GM12874 (cell line): ENCODE results near the gene ARL4A.

Source experiments
- CTCF ChIP-seq: IDR thresholded peaks from 2 replicates; pipeline ENCODE4 v1.5.1; 2011; ENCODE audit warnings: low read depth, mild to moderate bottlenecking, control low read depth, low read length, moderate library complexity; ENCODE audit not compliant: insufficient read depth

The ARL4A gene

GRCh38 chr7:12719981-12720865 lies 32.8 kb downstream of the ARL4A start:
- TF ChIP-seq CTCF, result no peak

- TF ChIP-seq CTCF, result no peak
Observed at GRCh38 chr7:12721286-12721830, 33.9 kb downstream of the ARL4A start.

GRCh38 chr7:12722136-12722535 lies 34.7 kb downstream of the ARL4A start:
- TF ChIP-seq CTCF, result no peak

GRCh38 chr7:12722636-12723605 lies 35.5 kb downstream of the ARL4A start:
- TF ChIP-seq CTCF, result no peak

GRCh38 chr7:12725575-12726316 lies 38.3 kb downstream of the ARL4A start:
- no peak for TF ChIP-seq CTCF

- no peak for TF ChIP-seq CTCF
Observed at GRCh38 chr7:12726908-12727307, 39.5 kb downstream of the ARL4A start.
